ENCODE data around the gene NEUROG1. TPM values are rescaled to one million over a fixed set of nuclear protein-coding genes. Genes with fewer than 3 reads are reported as not detected.
A peak's percentile ranks its signal among the peaks of the same experiment; 100 is the strongest.

NEUROG1 gene
- total RNA-seq, 4 donors from 2014 or later: not detected

GRCh38 chr5:135487037-135487395 is 48.7 kb downstream of the NEUROG1 start:
- DNase-seq: no peak
- Histone ChIP-seq H3K36me3 (no peaks in the 10 kb centered on the region), H3K4me3 (replicated peaks in 1 of 3) (no peak overlapping the region), H3K4me1 (peaks cover 19% of the 10 kb centered on the region in 2 donors), H3K27me3 (peaks cover 66% of the 10 kb centered on the region), H3K9me3 (no peaks in the 10 kb centered on the region), H3K27ac (no peak overlapping the region)
- intact Hi-C loops (cut with DNase I): no loop called here
- WGBS, 2 donors: 25 to 40% methylated on average over 1 of the region's 1 CpG
- TF ChIP-seq CTCF (IDR thresholded peaks at IDR 0.05): no peak
- no peak for TF ChIP-seq POLR2A (IDR thresholded peaks at IDR 0.05)

- Histone ChIP-seq H3K27me3 (peaks cover 68% of the 10 kb centered on the region), H3K4me3 (replicated peaks in 1 of 3) (no peak overlapping the region), H3K9me3 (no peaks in the 10 kb centered on the region), H3K36me3 (no peaks in the 10 kb centered on the region), H3K4me1 (peaks cover 19% of the 10 kb centered on the region in 2 donors), H3K27ac (no peak overlapping the region)
- WGBS, 2 donors: 43 to 58% methylated on average over 12 to 13 of the region's 13 CpGs
- TF ChIP-seq POLR2A (IDR thresholded peaks at IDR 0.05): no peak
- no peak for TF ChIP-seq CTCF (IDR thresholded peaks at IDR 0.05)
- intact Hi-C loops (cut with DNase I): no loop called here
- DNase-seq: no peak
Observed at GRCh38 chr5:135486131-135487036, 49.4 kb downstream of the NEUROG1 start.

- TF ChIP-seq POLR2A (IDR thresholded peaks at IDR 0.05): no peak
- WGBS, 2 donors: 15 to 27% methylated on average over 5 of the region's 5 CpGs
- H3K36me3 ChIP-seq: no peaks in the 10 kb centered on the region
- H3K4me1 ChIP-seq: peaks cover 13 to 15% of the 10 kb centered on the region in 2 donors
- no peak overlapping the region for H3K27ac ChIP-seq
- H3K4me3 ChIP-seq (replicated peaks in 1 of 3): no peak overlapping the region
- peaks cover 62% of the 10 kb centered on the region for H3K27me3 ChIP-seq
- no peaks in the 10 kb centered on the region for H3K9me3 ChIP-seq
- intact Hi-C loops (cut with DNase I): no loop called here
- DNase-seq: peak; percentile 73 to 74
Observed at GRCh38 chr5:135484674-135485086, 51.1 kb downstream of the NEUROG1 start.

Other genes with a start within 250 kb of the NEUROG1 start
- gene MACROH2A1, start 136.7 kb downstream of the NEUROG1 start, total RNA-seq: 100 to 1,000 TPM; 149 to 242 (median 227) TPM
- not detected for gene DCANP1, start 88.6 kb downstream of the NEUROG1 start, total RNA-seq
- not detected for gene TIFAB, start 83.6 kb downstream of the NEUROG1 start, total RNA-seq
- gene CXCL14, start 43.0 kb upstream of the NEUROG1 start, total RNA-seq: 10 to 100 TPM; 39.4 to 57.0 (median 48.9) TPM

Data from thyroid gland (tissue), 4 donors.